Measurements from ENCODE around the gene C16orf96.

Gene C16orf96

GRCh38 chr16:4506450-4506849 is 49.7 kb upstream of the C16orf96 start (continued):
- no peak for TF ChIP-seq TSHZ1 (tag by site-specific recombination; IDR thresholded peaks at IDR 0.05; ENCODE audit: borderline replicate concordance)
- no peak for TF ChIP-seq ZNF18 (tag by site-specific recombination; IDR thresholded peaks at IDR 0.05)
- TF ChIP-seq ZNF398 (tag by site-specific recombination; IDR thresholded peaks at IDR 0.05) = no peak

GRCh38 chr16:4507588-4508345 is 48.4 kb upstream of the C16orf96 start:
- ChIA-PET POLR2A (interaction anchor here (1.4 kb wide), 1 partner anchor 21 kb away, joined by 3 read pairs; no protein-coding TSS in a partner anchor), CTCF (interaction anchor here (0.5 to 4.5 kb wide), 20 partner anchors 8 to 575 kb away, joined by 3 to 26 read pairs (median 4); partner anchors contain the start of gene MGRN1)
- H3K36me3 ChIP-seq (ENCODE audit: control insufficient read depth in 2 of 2, insufficient read depth in 1 of 2, low read length in 2 of 2) = peaks cover 0 to 71% of the 10 kb centered on the region in 2 experiments; a peak in 2 of 3 replicates
- H3K27ac ChIP-seq (ENCODE audit: extremely low read depth, low read depth, low read length) = no peak overlapping the region
- no peak overlapping the region for H3K4me3 ChIP-seq (ENCODE audit: low read depth, low read length)
- no peaks in the 10 kb centered on the region for H3K9me3 ChIP-seq (ENCODE audit: control insufficient read depth, insufficient read depth, low read depth, low read length)
- H3K4me1 ChIP-seq (ENCODE audit: control insufficient read depth, insufficient read depth, low read length) = no peaks in the 10 kb centered on the region
- no peak for TF ChIP-seq IKZF3 (tag by site-specific recombination; IDR thresholded peaks at IDR 0.05)
- TF ChIP-seq ZBTB10 (tag by site-specific recombination; IDR thresholded peaks at IDR 0.05) = no peak

GRCh38 chr16:4508806-4509205 is 47.3 kb upstream of the C16orf96 start:
- H3K9me3 ChIP-seq (ENCODE audit: control insufficient read depth, insufficient read depth, low read depth, low read length) = no peaks in the 10 kb centered on the region
- ChIA-PET CTCF (interaction anchor here (0.9 to 4.5 kb wide), 10 partner anchors 9 to 447 kb away, joined by 3 to 26 read pairs (median 4); no protein-coding TSS in a partner anchor), POLR2A (no interaction called here)
- H3K36me3 ChIP-seq (ENCODE audit: control insufficient read depth in 2 of 2, insufficient read depth in 1 of 2, low read length in 2 of 2) = peaks cover 0 to 81% of the 10 kb centered on the region in 2 experiments; a peak in 2 of 3 replicates
- no peak overlapping the region for H3K4me3 ChIP-seq (ENCODE audit: low read depth, low read length)
- no peaks in the 10 kb centered on the region for H3K4me1 ChIP-seq (ENCODE audit: control insufficient read depth, insufficient read depth, low read length)
- no peak overlapping the region for H3K27ac ChIP-seq (ENCODE audit: extremely low read depth, low read depth, low read length)
- TF ChIP-seq AEBP2 (tag by site-specific recombination; IDR thresholded peaks at IDR 0.05; ENCODE audit: borderline replicate concordance) (no peak), ZNF174 (tag by site-specific recombination; IDR thresholded peaks at IDR 0.05) (no peak), ZNF501 (tag by site-specific recombination; IDR thresholded peaks at IDR 0.05) (no peak), ZNF223 (tag by site-specific recombination; IDR thresholded peaks at IDR 0.05) (no peak), WT1 (tag by site-specific recombination; IDR thresholded peaks at IDR 0.05) (no peak), ZNF18 (tag by site-specific recombination; IDR thresholded peaks at IDR 0.05) (no peak), ZNF701 (tag by site-specific recombination; IDR thresholded peaks at IDR 0.05) (no peak), ZNF26 (tag by site-specific recombination; IDR thresholded peaks at IDR 0.05) (no peak), KLF1 (tag by site-specific recombination; IDR thresholded peaks at IDR 0.05) (no peak), OSR2 (tag by site-specific recombination; IDR thresholded peaks at IDR 0.05) (no peak), KLF8 (tag by site-specific recombination; IDR thresholded peaks at IDR 0.05) (no peak)

Measured in HEK293 (cell line).